ENCODE measurements around the gene LRRC8B. TPM values are rescaled to one million over a fixed set of nuclear protein-coding genes. Genes with fewer than 3 reads are reported as not detected.
A peak's percentile ranks its signal among the peaks of the same experiment; 100 is the strongest.

Gene LRRC8B
- total RNA-seq, 2 donors from 2014 or later, result 12.1 to 24.0 TPM

DNA sequence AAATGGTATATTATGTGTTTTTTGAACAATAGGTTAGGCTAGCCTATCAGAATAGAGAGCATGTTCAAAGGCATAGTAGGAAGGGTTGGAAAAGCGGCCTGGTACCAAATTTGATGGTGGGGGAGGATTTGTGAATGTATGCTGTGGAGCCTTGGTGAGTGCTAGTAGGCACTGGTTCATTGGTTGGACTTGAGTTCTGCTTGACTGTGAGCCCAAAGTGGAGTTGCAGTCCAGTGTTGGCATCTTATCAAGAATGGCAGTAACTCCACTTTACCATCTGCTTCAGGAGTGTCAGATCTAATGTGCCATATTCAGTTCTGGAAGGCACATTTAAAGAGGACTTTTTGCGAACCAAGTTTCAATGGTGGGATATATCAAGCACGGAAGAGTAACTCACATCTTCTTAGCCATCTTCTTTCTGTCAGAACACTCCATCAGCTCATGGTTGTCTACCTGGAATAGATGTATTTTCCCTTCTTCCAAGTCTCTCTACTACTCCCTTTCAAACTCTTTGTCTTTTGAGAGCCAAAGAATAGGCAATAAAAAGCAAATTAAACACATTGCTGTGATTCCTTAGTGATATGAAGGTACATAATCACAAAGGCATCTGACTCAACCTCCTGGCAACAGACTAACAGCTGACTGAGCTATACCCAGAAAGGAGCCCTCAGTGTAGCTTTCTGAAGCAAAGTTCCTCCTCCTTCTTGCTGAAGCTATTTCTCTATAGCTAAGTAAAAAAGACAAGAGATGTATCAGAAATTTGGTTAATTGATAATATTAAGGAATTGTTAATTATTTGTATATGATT, 21.7 kb downstream of the LRRC8B start:
- H3K27ac Mint-ChIP-seq, result no peak overlapping the region
- ATAC-seq (no peak), DNase-seq (no peak)
- no peaks in the 10 kb centered on the region for H3K27me3 Mint-ChIP-seq
- no peak overlapping the region for H3K4me3 Mint-ChIP-seq
- no peaks in the 10 kb centered on the region for H3K9me3 ChIP-seq (ENCODE audit: control insufficient read depth, low read length, poor library complexity, severe bottlenecking)
- H3K4me1 Mint-ChIP-seq, result peaks cover 30% of the 10 kb centered on the region
- H3K36me3 Mint-ChIP-seq (ENCODE audit: low read depth), result peaks cover 5% of the 10 kb centered on the region

DNA sequence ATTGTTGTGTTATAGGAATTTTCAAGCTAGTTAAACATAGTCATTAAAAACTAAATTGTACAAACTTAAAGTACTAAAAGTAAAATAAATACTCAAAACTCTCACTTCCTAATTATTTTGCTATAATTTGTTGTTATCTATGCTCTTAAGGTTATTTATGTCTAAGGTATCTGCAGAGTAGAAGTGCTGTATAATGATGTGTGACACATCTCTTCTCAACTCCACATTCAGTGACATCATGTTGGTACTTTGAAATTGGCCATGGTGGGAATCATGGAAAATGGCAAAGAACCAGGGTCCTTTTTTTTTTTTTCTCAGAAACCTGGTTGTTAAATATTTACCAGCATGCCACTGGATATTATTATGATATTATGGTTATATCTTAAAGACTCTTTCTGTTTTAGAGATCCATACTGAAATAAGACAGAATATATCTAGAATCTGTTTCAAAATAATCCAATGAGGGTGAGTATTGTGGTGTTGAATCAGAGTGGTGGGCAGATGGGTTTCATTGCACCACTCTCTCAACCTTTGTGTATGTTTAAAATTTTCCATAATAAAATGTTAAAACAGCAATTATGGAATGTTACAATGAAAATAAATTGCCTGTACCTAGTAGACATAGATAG, 22.4 kb downstream of the LRRC8B start:
- Mint-ChIP-seq H3K27ac (no peak overlapping the region), H3K4me3 (no peak overlapping the region), H3K36me3 (ENCODE audit: low read depth) (peaks cover 5% of the 10 kb centered on the region), H3K27me3 (no peaks in the 10 kb centered on the region), H3K4me1 (peaks cover 30% of the 10 kb centered on the region)
- DNase-seq (no peak), ATAC-seq (no peak)
- no peaks in the 10 kb centered on the region for H3K9me3 ChIP-seq (ENCODE audit: control insufficient read depth, low read length, poor library complexity, severe bottlenecking)

DNA sequence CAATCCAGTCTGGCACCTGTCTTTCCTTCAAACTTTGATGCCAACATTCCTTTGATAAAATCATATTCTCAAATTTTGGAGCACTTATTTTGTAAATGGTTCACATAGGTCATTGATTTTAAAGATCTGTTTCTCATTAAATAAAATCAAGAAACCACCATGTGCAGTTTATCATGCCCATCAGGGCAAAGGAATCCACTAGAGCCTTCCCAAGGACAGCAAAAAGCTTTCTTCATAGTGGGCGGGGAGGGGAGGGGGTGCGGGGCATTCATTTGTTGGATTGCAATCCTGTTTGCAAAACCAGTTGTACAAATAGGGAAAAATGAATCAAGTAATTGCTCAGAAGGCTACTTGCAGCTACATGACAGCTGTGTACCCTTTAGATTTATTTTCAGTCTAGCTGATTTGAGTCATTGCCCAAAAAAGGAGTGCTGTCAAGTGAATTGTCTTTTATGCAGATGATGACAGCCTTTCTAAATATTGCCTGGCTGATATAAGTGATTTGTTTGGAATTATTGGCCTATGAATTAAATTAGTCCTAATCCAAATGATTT, 23.0 kb downstream of the LRRC8B start:
- Mint-ChIP-seq H3K4me1 (peaks cover 30% of the 10 kb centered on the region), H3K36me3 (ENCODE audit: low read depth) (peaks cover 5% of the 10 kb centered on the region), H3K27me3 (no peaks in the 10 kb centered on the region), H3K4me3 (no peak overlapping the region), H3K27ac (no peak overlapping the region)
- H3K9me3 ChIP-seq (ENCODE audit: control insufficient read depth, low read length, poor library complexity, severe bottlenecking), result no peaks in the 10 kb centered on the region
- DNase-seq (no peak), ATAC-seq (no peak)

DNA sequence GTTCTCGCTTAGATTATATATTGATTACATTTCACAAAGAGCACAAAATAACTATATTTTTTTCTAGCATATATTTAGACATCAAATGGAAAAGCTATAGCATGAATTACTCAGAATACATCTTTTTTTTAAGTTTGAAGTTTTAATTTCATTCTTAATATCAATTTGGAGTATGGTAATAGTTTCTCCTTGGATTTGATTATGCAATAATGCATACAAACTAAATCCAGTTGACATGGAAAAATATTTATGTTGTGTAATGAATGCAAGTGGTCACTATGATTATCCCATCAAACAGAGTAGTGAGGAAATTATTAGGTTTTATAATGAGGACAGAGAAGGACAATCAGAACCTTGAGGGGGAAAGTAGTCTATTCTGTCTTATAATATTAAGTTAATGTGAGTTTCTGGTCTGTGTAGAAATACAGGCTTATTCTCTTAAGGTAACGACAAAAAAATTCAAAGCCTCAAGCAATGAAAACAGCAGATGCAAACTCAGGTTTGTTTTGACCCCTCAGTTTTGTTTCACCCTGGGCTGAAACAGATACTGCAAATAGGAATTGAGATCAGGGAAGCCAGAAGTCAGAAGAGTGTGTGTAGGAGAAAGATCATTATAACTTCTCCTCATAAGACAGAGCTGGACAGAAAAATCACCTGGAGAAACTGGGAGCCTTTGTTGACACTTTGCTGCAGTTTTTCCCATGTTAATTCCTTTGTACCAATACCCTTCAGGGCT, 23.7 kb downstream of the LRRC8B start:
- no peaks in the 10 kb centered on the region for H3K27me3 Mint-ChIP-seq
- H3K27ac Mint-ChIP-seq, result no peak overlapping the region
- H3K36me3 Mint-ChIP-seq (ENCODE audit: low read depth), result peaks cover 5% of the 10 kb centered on the region
- DNase-seq, result no peak
- H3K4me1 Mint-ChIP-seq, result peaks cover 32% of the 10 kb centered on the region
- H3K9me3 ChIP-seq (ENCODE audit: control insufficient read depth, low read length, poor library complexity, severe bottlenecking), result no peaks in the 10 kb centered on the region
- no peak for ATAC-seq
- no peak overlapping the region for H3K4me3 Mint-ChIP-seq

DNA sequence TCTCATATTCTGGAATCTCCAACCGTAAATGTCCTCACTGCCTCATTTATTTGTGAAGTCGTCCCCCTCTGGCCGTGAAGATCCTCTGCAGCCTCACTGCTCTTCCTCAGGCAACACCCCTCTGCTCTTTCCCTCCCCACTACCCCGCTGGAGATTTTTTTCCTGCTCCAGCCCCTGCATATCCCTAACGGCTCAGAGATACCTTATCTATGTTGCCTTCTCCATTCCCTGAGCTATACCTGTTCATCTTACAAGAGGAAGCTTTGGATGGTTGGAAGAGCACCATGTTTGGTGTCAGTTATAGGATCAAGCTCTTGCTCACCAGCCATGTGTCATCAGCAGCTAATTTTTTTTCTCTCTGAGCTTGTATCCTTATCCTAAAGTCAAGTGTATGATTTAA, 26.4 kb downstream of the LRRC8B start:
- Mint-ChIP-seq H3K27me3 (no peaks in the 10 kb centered on the region), H3K36me3 (ENCODE audit: low read depth) (peaks cover 9% of the 10 kb centered on the region), H3K4me1 (peaks cover 21% of the 10 kb centered on the region), H3K27ac (no peak overlapping the region), H3K4me3 (no peak overlapping the region)
- H3K9me3 ChIP-seq (ENCODE audit: control insufficient read depth, low read length, poor library complexity, severe bottlenecking), result no peaks in the 10 kb centered on the region
- ATAC-seq, result no peak
- no peak for DNase-seq

DNA sequence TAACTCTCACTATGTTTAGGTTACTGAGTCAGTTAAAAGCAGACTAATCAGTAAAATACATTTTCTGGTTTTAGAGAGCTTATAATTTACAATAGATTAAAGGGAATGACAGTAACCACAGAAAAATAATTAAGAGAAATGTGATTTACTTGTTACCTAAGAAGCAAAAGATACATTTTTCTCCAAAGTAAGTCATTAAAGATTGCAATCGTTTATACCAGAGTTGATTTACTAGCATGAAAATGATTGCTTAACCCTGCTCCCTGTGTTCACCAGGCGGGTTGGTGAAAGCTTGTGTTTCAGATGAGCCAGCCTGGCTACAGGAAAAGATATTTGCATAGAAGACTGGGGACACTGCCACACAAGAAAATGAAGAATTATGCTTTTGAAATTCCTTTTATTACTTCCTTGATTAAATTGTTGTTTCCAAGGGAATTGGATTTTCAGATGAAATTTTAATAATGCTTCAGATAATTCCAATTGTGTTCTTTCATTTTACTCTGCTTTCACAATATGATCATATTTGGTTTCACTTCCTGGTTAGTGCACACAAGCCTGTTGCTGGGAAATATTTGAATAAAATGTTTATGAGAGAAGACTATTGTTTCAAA, 27.9 kb downstream of the LRRC8B start:
- H3K27ac Mint-ChIP-seq, result peak overlapping the region; percentile 67
- DNase-seq (no peak), ATAC-seq (peak; percentile 48)
- peaks cover 20% of the 10 kb centered on the region for H3K4me1 Mint-ChIP-seq
- H3K36me3 Mint-ChIP-seq (ENCODE audit: low read depth), result peaks cover 9% of the 10 kb centered on the region
- peak overlapping the region; percentile 9 for H3K4me3 Mint-ChIP-seq
- H3K9me3 ChIP-seq (ENCODE audit: control insufficient read depth, low read length, poor library complexity, severe bottlenecking), result no peaks in the 10 kb centered on the region
- H3K27me3 Mint-ChIP-seq, result no peaks in the 10 kb centered on the region

DNA sequence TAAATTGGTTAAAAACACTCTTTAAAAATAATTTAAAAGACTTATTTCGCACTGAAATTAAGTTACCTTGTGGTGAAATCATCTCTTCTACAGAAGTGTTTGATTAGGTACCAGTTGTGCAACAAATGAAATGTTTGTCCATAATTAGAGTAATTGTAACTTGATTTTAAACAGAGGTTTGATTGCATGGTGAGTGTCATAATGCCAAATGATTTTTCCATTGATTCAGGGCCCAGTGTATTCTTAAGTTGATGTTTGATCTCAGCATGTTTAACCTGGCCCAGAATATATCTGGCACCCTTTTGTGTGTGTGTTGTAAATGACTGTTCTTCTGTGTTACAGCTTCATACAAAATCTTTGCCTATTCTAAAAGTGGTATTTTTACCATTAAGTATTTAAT, 28.5 kb downstream of the LRRC8B start:
- Mint-ChIP-seq H3K4me3 (no peak overlapping the region), H3K4me1 (peaks cover 20% of the 10 kb centered on the region), H3K36me3 (ENCODE audit: low read depth) (peaks cover 9% of the 10 kb centered on the region), H3K27me3 (no peaks in the 10 kb centered on the region), H3K27ac (peak overlapping the region; percentile 67)
- H3K9me3 ChIP-seq (ENCODE audit: control insufficient read depth, low read length, poor library complexity, severe bottlenecking), result no peaks in the 10 kb centered on the region
- no peak for ATAC-seq
- DNase-seq, result no peak

DNA sequence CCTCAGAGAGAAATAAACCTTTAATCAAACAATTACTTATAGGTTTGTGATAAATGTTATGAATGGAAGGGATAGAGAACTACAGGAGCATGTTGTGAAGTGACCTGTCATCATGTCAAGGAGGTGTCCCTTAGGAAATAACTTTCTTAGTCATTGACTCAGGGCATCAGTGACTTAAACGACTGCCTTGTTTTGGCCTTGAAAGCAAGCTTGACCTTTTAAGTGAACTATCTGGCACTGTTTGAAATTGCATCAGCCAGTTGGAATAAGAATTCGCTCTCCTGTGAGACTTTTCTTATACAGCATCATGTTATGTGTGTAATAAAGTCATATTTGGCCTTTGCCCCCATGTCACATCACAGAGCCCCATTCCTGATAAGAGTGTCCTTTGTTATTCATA, 30.9 kb downstream of the LRRC8B start:
- Mint-ChIP-seq H3K36me3 (ENCODE audit: low read depth) (peaks cover 9% of the 10 kb centered on the region), H3K4me1 (peaks cover 13% of the 10 kb centered on the region), H3K4me3 (no peak overlapping the region), H3K27ac (no peak overlapping the region), H3K27me3 (no peaks in the 10 kb centered on the region)
- H3K9me3 ChIP-seq (ENCODE audit: control insufficient read depth, low read length, poor library complexity, severe bottlenecking), result no peaks in the 10 kb centered on the region
- ATAC-seq (no peak), DNase-seq (no peak)

DNA sequence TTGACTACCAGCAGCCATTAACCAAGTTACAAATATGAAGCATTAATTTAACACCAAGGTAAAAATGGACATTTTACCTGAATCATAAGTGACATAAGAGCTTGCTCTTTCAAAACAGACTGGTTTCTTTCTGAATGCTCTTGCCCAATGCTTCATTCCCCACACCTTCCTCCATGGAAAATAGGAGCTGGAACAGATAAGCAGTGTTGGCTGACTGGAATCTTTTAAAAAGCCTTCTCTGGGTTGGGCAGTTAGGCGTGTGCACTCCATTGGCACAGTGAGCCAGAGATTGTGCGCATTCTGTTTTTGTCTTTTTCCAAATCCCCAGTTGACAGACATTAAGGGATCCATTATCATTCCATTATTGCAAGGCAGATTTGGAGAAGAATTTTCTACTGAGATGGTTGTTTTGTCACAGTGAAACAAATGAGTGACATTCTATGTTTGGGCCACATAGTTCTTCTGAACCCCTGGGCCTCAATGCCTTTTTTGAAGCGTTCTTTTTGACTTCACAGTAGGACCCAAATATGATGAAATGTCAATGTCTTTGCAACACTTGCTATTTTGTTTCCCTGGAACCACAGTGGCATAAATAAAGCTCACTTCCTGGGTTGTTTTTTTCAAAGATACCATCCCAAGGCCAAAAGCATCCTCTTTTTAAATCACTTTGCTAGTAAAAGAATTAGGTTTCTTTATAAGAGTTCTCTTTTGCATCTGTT, 32.3 kb downstream of the LRRC8B start:
- DNase-seq, result no peak
- ATAC-seq, result no peak
- Mint-ChIP-seq H3K27ac (no peak overlapping the region), H3K4me3 (no peak overlapping the region), H3K36me3 (ENCODE audit: low read depth) (peaks cover 6% of the 10 kb centered on the region), H3K27me3 (no peaks in the 10 kb centered on the region), H3K4me1 (peaks cover 7% of the 10 kb centered on the region)
- no peaks in the 10 kb centered on the region for H3K9me3 ChIP-seq (ENCODE audit: control insufficient read depth, low read length, poor library complexity, severe bottlenecking)

DNA sequence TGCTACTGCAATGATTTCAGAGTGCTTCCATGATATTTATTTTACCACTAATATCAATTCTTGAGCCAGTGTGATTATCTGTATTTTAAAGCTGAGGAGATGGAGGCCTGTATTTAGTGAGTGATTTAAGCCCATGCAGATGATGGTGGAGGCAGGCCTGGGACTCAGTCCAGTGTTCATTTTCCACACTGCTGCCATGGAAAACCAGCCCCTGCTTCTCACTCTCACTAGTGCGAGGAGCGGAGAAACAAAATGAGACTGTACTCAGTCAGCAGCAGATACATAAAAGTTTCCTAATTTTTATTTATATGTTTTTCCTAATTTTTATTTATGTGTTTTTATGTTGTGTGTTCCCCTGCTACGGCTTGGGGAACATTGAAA, 32.8 kb downstream of the LRRC8B start:
- Mint-ChIP-seq H3K4me3 (no peak overlapping the region), H3K4me1 (peaks cover 7% of the 10 kb centered on the region), H3K27me3 (no peaks in the 10 kb centered on the region), H3K27ac (no peak overlapping the region), H3K36me3 (ENCODE audit: low read depth) (peaks cover 6% of the 10 kb centered on the region)
- no peak for DNase-seq
- ATAC-seq, result no peak
- H3K9me3 ChIP-seq (ENCODE audit: control insufficient read depth, low read length, poor library complexity, severe bottlenecking), result no peaks in the 10 kb centered on the region

DNA sequence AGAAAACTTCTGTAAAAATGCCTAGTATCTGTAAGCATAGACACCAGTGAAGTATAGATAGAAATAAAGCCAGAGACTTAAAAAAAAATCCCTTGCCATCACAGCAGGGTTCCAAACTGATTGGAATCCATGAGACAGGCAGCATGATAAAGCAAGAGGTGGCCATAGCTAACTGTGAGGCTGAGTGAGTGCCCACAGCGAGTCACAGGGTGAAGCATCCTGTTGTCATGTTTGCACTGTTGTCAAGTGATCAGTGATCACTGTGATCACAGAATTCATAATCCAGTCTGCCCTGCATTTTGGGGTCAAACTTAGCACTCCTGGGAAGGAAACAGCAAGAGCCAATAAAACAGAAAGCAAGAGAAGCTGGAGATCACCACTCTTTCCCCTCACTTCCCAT, 33.3 kb downstream of the LRRC8B start:
- peaks cover 6% of the 10 kb centered on the region for H3K36me3 Mint-ChIP-seq (ENCODE audit: low read depth)
- H3K9me3 ChIP-seq (ENCODE audit: control insufficient read depth, low read length, poor library complexity, severe bottlenecking), result no peaks in the 10 kb centered on the region
- ATAC-seq (no peak), DNase-seq (no peak)
- no peaks in the 10 kb centered on the region for H3K27me3 Mint-ChIP-seq
- no peak overlapping the region for H3K4me3 Mint-ChIP-seq
- peaks cover 5% of the 10 kb centered on the region for H3K4me1 Mint-ChIP-seq
- H3K27ac Mint-ChIP-seq, result no peak overlapping the region

DNA sequence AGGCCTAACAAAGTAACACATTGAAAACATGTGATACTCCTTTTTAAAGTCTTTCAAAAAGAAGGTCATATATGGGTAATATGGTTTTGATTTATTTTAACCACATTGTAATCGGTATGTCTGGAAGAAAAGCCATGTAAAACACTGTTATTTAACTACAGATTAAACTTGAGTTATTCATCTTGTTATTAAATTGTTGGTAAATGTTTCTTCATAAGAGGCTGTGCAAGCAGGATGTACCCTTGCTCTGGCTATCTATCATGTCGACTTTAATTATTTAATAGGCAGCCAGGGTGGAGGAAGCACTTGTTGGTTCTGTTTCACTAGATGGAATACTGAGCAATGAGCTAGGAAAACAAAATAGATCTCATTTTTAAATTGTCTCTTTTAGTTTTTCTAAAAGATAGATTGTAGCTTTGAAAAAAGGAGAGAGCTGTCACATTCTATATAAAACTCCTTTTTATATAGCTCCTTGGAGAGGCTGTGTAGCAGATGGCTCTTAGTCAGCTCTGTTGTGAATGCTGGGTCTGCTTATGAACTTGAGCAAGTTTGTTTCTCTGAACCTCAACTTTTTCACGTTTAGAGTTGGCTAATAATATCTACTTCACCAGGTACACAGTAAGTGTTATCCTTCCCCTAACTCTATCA, 39.5 kb downstream of the LRRC8B start:
- Mint-ChIP-seq H3K27me3 (no peaks in the 10 kb centered on the region), H3K36me3 (ENCODE audit: low read depth) (no peaks in the 10 kb centered on the region), H3K4me3 (no peak overlapping the region), H3K4me1 (peaks cover 11% of the 10 kb centered on the region), H3K27ac (no peak overlapping the region)
- DNase-seq, result no peak
- no peaks in the 10 kb centered on the region for H3K9me3 ChIP-seq (ENCODE audit: control insufficient read depth, low read length, poor library complexity, severe bottlenecking)
- ATAC-seq, result no peak

Data from T-helper 17 cell (primary cell).